ENCODE measurements around the gene CCDC85C.

CCDC85C gene

GRCh38 chr14:99475179-99475578 lies 128.8 kb downstream of the CCDC85C start:
- DNase-seq (ENCODE audit: low read depth), result no peak
- no peak overlapping the region for H3K4me3 ChIP-seq (ENCODE audit: low read length)
- TF ChIP-seq CTCF (conservative IDR thresholded peaks at IDR 0.05; ENCODE audit: low read length), result no peak

GRCh38 chr14:99473458-99473857 lies 130.5 kb downstream of the CCDC85C start:
- H3K4me3 ChIP-seq (ENCODE audit: low read length), result no peak overlapping the region
- no peak for TF ChIP-seq CTCF (conservative IDR thresholded peaks at IDR 0.05; ENCODE audit: low read length)
- no peak for DNase-seq (ENCODE audit: low read depth)

GRCh38 chr14:99472937-99473336 lies 131.1 kb downstream of the CCDC85C start:
- no peak for DNase-seq (ENCODE audit: low read depth)
- TF ChIP-seq CTCF (conservative IDR thresholded peaks at IDR 0.05; ENCODE audit: low read length), result no peak
- H3K4me3 ChIP-seq (ENCODE audit: low read length), result no peak overlapping the region

- H3K4me3 ChIP-seq (ENCODE audit: low read length), result no peak overlapping the region
- TF ChIP-seq CTCF (conservative IDR thresholded peaks at IDR 0.05; ENCODE audit: low read length), result no peak
- DNase-seq (ENCODE audit: low read depth), result no peak
Measured at GRCh38 chr14:99471731-99472130, 132.3 kb downstream of the CCDC85C start.

- TF ChIP-seq CTCF (conservative IDR thresholded peaks at IDR 0.05; ENCODE audit: low read length), result no peak
- H3K4me3 ChIP-seq (ENCODE audit: low read length), result no peak overlapping the region
- no peak for DNase-seq (ENCODE audit: low read depth)
Measured at GRCh38 chr14:99468836-99469592, 135.0 kb downstream of the CCDC85C start.

GRCh38 chr14:99468081-99468480 lies 135.9 kb downstream of the CCDC85C start:
- no peak for TF ChIP-seq CTCF (conservative IDR thresholded peaks at IDR 0.05; ENCODE audit: low read length)
- no peak for DNase-seq (ENCODE audit: low read depth)
- H3K4me3 ChIP-seq (ENCODE audit: low read length), result no peak overlapping the region

GRCh38 chr14:99467336-99468078 lies 136.5 kb downstream of the CCDC85C start:
- H3K4me3 ChIP-seq (ENCODE audit: low read length), result no peak overlapping the region
- TF ChIP-seq CTCF (conservative IDR thresholded peaks at IDR 0.05; ENCODE audit: low read length), result no peak
- DNase-seq (ENCODE audit: low read depth), result no peak
